ENCODE measurements around the gene SHH. TPM values are rescaled to one million over a fixed set of nuclear protein-coding genes. Genes with fewer than 3 reads are reported as not detected.

SHH gene
- total RNA-seq, 1 experiment from 2014 or later = 4.7 TPM

DNA sequence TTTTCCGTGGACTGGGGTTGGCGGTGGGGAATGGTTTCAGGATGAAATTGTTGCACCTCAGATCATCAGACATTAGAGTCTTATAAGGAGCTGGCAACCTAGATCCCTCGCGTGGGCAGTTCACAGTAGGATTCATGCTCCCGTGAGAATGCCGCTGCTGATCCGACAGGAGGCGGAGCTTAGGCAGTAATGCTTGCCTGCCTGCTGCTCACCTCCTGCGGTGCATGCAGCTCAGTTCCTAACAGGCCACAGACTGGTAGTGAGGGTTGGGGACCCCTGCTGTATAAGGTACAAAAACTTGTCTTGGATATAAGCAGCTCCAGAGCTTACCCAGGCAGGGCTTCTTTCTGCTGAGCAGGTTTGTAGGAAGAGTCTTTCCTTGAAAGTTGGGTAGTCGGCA lies 53.9 kb downstream of the SHH start:
- Histone ChIP-seq H3K27me3 (replicated peaks; ENCODE audit: control insufficient read depth, insufficient read depth, low read length) (no peaks in the 10 kb centered on the region), H3K4me1 (no peaks in the 10 kb centered on the region), H3K9me3 (no peaks in the 10 kb centered on the region), H3K36me3 (ENCODE audit: control insufficient read depth, insufficient read depth, low read length) (no peaks in the 10 kb centered on the region; the same call in 1 of the 2 replicates), H3K4me3 (ENCODE audit: low read depth, low read length) (no peak overlapping the region)
- H3K4me1 Mint-ChIP-seq (ENCODE audit: low read depth, unreplicated experiment) = peaks cover 6% of the 10 kb centered on the region
- H3K4me3 Mint-ChIP-seq (ENCODE audit: unreplicated experiment) = no peak overlapping the region
- intact Hi-C loops (cut with micrococcal nuclease; ENCODE audit: unreplicated experiment) = no loop called here
- DNase-seq = no peak
- CTCF ChIA-PET = no interaction called here
- BruUV-seq (replicated peaks) = no TSS peak
- H3K36me3 Mint-ChIP-seq (ENCODE audit: insufficient read depth, unreplicated experiment) = peaks cover 58% of the 10 kb centered on the region
- POLR2A ChIA-PET = no interaction called here
- TF ChIP-seq, protein P1, sequence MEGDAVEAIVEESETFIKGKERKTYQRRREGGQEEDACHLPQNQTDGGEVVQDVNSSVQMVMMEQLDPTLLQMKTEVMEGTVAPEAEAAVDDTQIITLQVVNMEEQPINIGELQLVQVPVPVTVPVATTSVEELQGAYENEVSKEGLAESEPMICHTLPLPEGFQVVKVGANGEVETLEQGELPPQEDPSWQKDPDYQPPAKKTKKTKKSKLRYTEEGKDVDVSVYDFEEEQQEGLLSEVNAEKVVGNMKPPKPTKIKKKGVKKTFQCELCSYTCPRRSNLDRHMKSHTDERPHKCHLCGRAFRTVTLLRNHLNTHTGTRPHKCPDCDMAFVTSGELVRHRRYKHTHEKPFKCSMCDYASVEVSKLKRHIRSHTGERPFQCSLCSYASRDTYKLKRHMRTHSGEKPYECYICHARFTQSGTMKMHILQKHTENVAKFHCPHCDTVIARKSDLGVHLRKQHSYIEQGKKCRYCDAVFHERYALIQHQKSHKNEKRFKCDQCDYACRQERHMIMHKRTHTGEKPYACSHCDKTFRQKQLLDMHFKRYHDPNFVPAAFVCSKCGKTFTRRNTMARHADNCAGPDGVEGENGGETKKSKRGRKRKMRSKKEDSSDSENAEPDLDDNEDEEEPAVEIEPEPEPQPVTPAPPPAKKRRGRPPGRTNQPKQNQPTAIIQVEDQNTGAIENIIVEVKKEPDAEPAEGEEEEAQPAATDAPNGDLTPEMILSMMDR (IDR thresholded peaks at IDR 0.05; ENCODE audit: insufficient read depth in 1 of 2, low read depth in 1 of 2, low read length in 1 of 2, severe bottlenecking in 1 of 2, unreplicated experiment in 1 of 2) = no peak
- no peaks in the 10 kb centered on the region for H3K9me3 Mint-ChIP-seq (ENCODE audit: unreplicated experiment)
- H3K27ac Mint-ChIP-seq (ENCODE audit: unreplicated experiment) = no peak overlapping the region
- H3K27me3 Mint-ChIP-seq (ENCODE audit: insufficient read depth, unreplicated experiment) = no peaks in the 10 kb centered on the region

DNA sequence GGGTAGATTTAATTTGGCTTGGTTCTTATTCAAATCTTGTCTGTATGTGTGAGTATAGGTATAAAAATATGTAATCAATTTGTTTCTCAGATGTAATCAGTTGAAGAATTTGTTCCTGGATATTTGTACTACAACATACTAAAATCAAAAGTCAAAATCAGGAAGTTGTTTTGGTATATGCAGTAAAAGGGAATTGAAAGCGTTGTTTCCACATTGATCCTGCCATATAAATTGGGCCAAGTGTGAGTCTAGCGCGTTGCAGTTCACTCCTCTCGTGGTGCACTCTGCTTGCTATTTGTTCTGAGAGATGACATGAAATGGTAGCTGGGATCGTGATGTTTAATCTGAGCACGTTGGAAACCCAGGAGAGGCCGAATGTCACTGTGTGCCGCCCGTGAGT lies 55.9 kb downstream of the SHH start:
- H3K27me3 Mint-ChIP-seq (ENCODE audit: insufficient read depth, unreplicated experiment) = no peaks in the 10 kb centered on the region
- intact Hi-C loops (cut with micrococcal nuclease; ENCODE audit: unreplicated experiment) = no loop called here
- H3K4me3 Mint-ChIP-seq (ENCODE audit: unreplicated experiment) = no peak overlapping the region
- DNase-seq = no peak
- Histone ChIP-seq H3K36me3 (ENCODE audit: control insufficient read depth, insufficient read depth, low read length) (no peaks in the 10 kb centered on the region; the same call in 1 of the 2 replicates), H3K27me3 (replicated peaks; ENCODE audit: control insufficient read depth, insufficient read depth, low read length) (no peaks in the 10 kb centered on the region), H3K4me3 (ENCODE audit: low read depth, low read length) (no peak overlapping the region), H3K4me1 (no peaks in the 10 kb centered on the region), H3K9me3 (no peaks in the 10 kb centered on the region)
- H3K27ac Mint-ChIP-seq (ENCODE audit: unreplicated experiment) = no peak overlapping the region
- ChIA-PET POLR2A (no interaction called here), CTCF (no interaction called here)
- no TSS peak for BruUV-seq (replicated peaks)
- peaks cover 41% of the 10 kb centered on the region for H3K36me3 Mint-ChIP-seq (ENCODE audit: insufficient read depth, unreplicated experiment)
- TF ChIP-seq, protein P1 (IDR thresholded peaks at IDR 0.05; ENCODE audit: insufficient read depth in 1 of 2, low read depth in 1 of 2, low read length in 1 of 2, severe bottlenecking in 1 of 2, unreplicated experiment in 1 of 2) = no peak
- H3K4me1 Mint-ChIP-seq (ENCODE audit: low read depth, unreplicated experiment) = no peaks in the 10 kb centered on the region
- H3K9me3 Mint-ChIP-seq (ENCODE audit: unreplicated experiment) = no peaks in the 10 kb centered on the region

DNA sequence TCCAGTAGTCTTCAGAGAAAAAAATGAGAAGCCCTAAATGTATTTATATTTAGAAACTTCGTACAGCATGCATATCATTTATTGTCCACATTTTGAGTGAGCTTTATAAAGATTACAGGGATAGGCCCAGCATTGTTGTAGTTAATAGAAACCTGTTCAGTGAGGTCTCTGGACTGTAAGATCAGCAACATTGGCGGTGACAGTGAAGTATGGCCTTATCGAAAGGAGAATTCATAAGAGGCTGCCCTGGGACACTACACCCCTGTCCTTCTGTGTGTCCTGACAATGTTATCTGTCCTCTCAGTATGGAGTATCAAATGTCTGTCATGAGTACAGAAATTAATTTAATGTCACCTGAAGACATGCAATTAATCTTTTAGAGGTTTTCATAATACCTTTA lies 57.2 kb downstream of the SHH start:
- no TSS peak for BruUV-seq (replicated peaks)
- ChIA-PET POLR2A (no interaction called here), CTCF (no interaction called here)
- no peaks in the 10 kb centered on the region; the same call in 1 of the 2 replicates for H3K36me3 ChIP-seq (ENCODE audit: control insufficient read depth, insufficient read depth, low read length)
- peaks cover 35% of the 10 kb centered on the region for H3K36me3 Mint-ChIP-seq (ENCODE audit: insufficient read depth, unreplicated experiment)
- DNase-seq = no peak
- intact Hi-C loops (cut with micrococcal nuclease; ENCODE audit: unreplicated experiment) = no loop called here
- no peaks in the 10 kb centered on the region for H3K4me1 Mint-ChIP-seq (ENCODE audit: low read depth, unreplicated experiment)
- no peaks in the 10 kb centered on the region for H3K27me3 ChIP-seq (replicated peaks; ENCODE audit: control insufficient read depth, insufficient read depth, low read length)
- TF ChIP-seq, protein P1 (IDR thresholded peaks at IDR 0.05; ENCODE audit: insufficient read depth in 1 of 2, low read depth in 1 of 2, low read length in 1 of 2, severe bottlenecking in 1 of 2, unreplicated experiment in 1 of 2) = no peak
- H3K27ac Mint-ChIP-seq (ENCODE audit: unreplicated experiment) = no peak overlapping the region
- H3K9me3 Mint-ChIP-seq (ENCODE audit: unreplicated experiment) = no peaks in the 10 kb centered on the region
- H3K4me1 ChIP-seq = no peaks in the 10 kb centered on the region
- no peaks in the 10 kb centered on the region for H3K9me3 ChIP-seq
- H3K4me3 Mint-ChIP-seq (ENCODE audit: unreplicated experiment) = no peak overlapping the region
- H3K4me3 ChIP-seq (ENCODE audit: low read depth, low read length) = no peak overlapping the region
- H3K27me3 Mint-ChIP-seq (ENCODE audit: insufficient read depth, unreplicated experiment) = no peaks in the 10 kb centered on the region
